NCI-H2196 (cell line): ENCODE measurements around the gene ETFA.
"Not testable (repeated sequence)": the region's sequence is repeated elsewhere in the genome, so short reads cannot be mapped to it uniquely, and the experiment has no call there.

Experiments used
- DNase-seq: peaks from one replicate; lab custom pipeline; 2025; ENCODE audit not compliant: unreplicated experiment; lab: John Stamatoyannopoulos, UW

The ETFA gene

GRCh38 chr15:76282465-76282864 is 28.8 kb downstream of the ETFA start:
- DNase-seq, result no peak

GRCh38 chr15:76278651-76279050 is 32.6 kb downstream of the ETFA start:
- no peak for DNase-seq

GRCh38 chr15:76274821-76275220 is 36.4 kb downstream of the ETFA start:
- DNase-seq, result no peak

- DNase-seq, result no peak
Measured at GRCh38 chr15:76274226-76274625, 37.0 kb downstream of the ETFA start.

DNA sequence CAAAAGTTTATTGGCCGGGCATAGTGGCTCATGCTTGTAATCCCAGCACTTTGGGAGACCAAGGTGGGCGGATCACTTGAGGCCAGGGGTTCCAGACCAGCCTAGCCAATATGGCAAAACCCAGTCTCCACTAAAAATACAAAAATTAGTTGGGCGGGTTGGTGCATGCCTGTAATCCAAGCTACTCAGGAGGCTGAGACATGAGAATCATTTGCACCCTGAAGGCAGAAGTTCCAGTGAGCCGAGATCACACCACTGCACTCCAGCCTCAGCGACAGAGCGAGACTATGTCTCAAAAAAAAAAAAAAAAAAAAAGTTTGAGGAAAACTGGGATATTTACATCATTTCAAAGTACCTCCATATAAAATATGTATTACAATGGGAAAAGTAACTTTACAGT is 40.4 kb downstream of the ETFA start:
- DNase-seq, result no peak

- no peak for DNase-seq
Measured at GRCh38 chr15:76267077-76267476, 44.2 kb downstream of the ETFA start.

- not testable (repeated sequence) for DNase-seq
Measured at GRCh38 chr15:76265769-76266168, 45.5 kb downstream of the ETFA start.

DNA sequence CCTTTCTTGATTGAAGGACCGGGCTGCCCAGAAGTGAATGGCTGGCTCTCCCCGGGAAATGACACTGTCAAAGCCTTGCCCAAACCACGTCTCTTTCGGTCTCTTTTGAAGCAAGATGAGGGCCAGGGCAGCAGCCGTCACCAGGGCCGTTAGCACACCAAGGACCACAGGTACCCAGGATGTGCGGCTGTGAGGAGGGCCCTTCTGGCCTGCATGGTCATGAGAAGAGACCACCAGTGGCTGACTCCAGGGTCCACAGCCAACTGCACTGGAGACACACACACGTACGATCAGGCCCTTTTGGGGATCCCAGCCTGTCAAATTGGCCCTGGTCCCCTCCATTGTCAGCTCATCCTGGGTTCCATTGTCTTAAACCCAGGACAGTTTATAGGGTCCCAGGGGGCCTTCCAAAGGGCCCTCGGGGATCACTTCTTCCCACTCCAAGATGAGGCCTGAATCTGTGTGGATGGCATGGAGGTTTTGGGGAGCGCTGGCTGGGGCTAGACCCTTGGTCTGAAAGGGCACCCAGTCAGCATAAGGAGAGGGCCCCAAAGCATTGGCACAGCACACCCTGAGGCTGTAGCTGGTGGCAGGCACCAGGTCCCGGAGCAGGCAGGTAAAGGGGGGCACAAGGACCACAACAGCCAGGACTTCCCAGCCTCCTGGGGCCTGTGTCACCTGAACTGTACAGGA is 50.9 kb downstream of the ETFA start:
- DNase-seq, result no peak

DNA sequence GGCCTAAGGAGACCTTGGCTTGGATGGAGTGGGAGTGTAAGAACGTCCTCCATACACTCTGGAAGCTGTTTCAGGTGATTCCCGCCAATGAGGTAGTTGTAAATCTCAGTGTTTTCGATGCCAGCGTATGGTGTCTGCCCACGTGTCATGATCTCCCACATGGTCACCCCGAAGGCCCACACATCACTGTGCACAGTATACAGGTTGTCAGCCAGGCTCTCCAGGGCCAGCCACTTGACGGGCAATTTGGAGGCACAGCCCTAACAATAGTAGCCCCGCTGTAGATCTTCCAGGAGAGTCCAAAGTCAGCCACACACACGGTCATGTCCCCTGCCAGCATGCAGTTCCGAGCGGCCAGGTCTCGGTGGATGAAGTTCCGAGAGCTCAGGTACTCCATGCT is 51.9 kb downstream of the ETFA start:
- no peak for DNase-seq

DNA sequence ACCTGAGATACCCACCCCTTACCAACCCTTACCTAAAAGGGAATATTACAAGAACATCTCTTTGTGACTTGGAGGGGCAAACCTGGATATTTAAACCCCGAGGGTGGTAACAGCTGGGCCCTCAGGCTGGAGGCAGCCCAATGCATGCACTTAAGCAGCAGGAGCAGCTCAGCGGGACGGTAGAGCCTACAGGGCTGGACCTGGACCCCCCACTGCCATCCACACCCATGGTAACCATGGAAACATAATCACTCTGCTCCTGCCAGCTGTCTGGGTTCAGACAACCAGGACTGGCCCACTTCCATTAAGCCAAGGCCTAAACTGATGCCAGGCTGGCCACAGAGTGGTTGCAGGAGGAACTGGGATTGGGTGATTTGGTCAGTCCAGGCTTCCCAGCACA is 52.8 kb downstream of the ETFA start:
- DNase-seq, result no peak

GRCh38 chr15:76253691-76254473 is 57.4 kb downstream of the ETFA start:
- DNase-seq, result no peak

- DNase-seq, result no peak
Measured at GRCh38 chr15:76252249-76252648, 59.0 kb downstream of the ETFA start.

- DNase-seq, result no peak
Measured at GRCh38 chr15:76251717-76252116, 59.6 kb downstream of the ETFA start.

GRCh38 chr15:76245072-76245610 is 66.1 kb downstream of the ETFA start:
- DNase-seq, result no peak

GRCh38 chr15:76239786-76240185 is 71.5 kb downstream of the ETFA start:
- DNase-seq, result no peak

DNA sequence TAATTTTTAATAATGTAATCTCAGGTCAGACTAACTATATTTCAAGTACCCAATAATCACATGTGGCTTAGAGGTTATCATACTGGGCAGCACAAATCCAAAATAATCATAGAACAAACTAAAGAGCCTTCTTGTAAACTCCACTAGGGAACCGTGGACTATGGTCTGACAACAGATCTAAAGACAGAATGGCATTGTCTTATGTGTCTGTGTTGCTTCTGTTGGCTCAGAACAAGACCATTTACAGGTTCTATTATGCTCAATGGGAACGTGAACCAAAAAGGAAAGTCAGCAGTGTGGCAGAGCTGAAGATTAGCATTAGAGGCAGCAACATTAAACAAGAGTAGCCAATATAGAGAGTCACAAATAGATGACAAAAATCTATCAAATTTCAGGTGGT is 74.9 kb downstream of the ETFA start:
- no peak for DNase-seq

- DNase-seq, result peak; percentile 0
Measured at GRCh38 chr15:76235186-76235826, 76.0 kb downstream of the ETFA start.

GRCh38 chr15:76234337-76234889 is 76.9 kb downstream of the ETFA start:
- DNase-seq, result no peak

DNA sequence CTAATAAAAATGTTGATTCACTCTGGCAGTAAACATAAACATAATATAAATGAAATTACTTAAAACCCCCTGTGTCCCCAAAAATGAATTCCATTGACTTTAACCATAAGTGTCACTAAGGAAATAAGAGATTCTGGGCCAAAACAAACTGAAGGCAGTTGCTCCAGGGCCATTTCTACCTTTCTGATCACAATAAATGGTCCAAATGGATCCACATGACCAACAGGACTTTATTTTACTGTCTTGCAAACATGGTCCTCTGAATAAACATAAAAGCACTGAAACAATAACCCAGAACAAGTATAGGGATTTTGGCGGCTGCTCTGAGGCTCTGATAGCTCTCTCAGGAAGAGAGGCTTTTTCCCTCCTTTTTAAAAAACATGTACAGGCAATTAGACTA is 77.3 kb downstream of the ETFA start:
- no peak for DNase-seq

GRCh38 chr15:76229266-76229665 is 82.0 kb downstream of the ETFA start:
- DNase-seq, result no peak

GRCh38 chr15:76223521-76223920 is 87.7 kb downstream of the ETFA start:
- DNase-seq, result no peak

DNA sequence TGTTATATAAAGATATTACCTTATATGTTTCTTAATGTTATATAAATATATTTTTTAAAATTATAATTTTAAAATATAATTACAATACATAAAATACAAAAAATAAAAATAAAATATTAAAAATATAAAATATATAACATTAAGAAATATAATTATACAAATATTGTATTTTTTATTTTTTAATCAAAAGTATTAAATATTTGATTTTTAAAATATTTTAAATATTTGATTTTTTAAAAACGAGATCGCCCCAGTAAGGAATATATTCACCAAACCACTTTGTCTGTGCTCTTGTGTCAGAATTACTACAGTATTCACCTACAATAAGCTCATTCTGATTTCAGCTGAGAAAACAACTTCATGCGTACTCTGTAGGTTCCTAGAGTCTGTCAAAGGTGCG is 89.1 kb downstream of the ETFA start:
- no peak for DNase-seq
